K562 (cell line): Measurements from ENCODE around the gene MERTK. TPM values are rescaled to one million over a fixed set of nuclear protein-coding genes. Genes with fewer than 3 reads are reported as not detected.

ENCODE experiments used
- CHD1 ChIP-seq: fragments of 200-600 bp; sonication (generic); IDR thresholded peaks from one replicate; pipeline ENCODE4 v1.6.1; 2012; ENCODE audit warnings: mild to moderate bottlenecking, moderate library complexity, low read length, inconsistent platforms
- CHD4 ChIP-seq: fragments of 200-600 bp; sonication (generic); IDR thresholded peaks from 3 replicates; pipeline ENCODE4 v1.6.1; 2012; ENCODE audit warnings: low read depth, mild to moderate bottlenecking, mixed read lengths, low read length, inconsistent platforms; ENCODE audit not compliant: insufficient read depth, insufficient replicate concordance, poor library complexity, severe bottlenecking
- DIDO1 ChIP-seq: fragments of 450-650 bp; IDR thresholded peaks from 2 replicates; pipeline ENCODE4 v1.6.1; 2016; ENCODE audit warnings: low read depth, missing biosample characterization, missing genetic modification characterization
- ETV6 ChIP-seq, 3 experiments: fragments of 150-350 bp in 1 of 3; sonication (generic) in 1 of 3; formaldehyde crosslinking in 1 of 3; IDR thresholded peaks; 2 replicates each; pipeline versions ENCODE4 v1.6.1 to v1.8.0; 2014 to 2022; ENCODE audit warnings: borderline replicate concordance in 2 of 3, low read depth in 2 of 3, antibody characterized with exemption in 1 of 3, low read length in 1 of 3, mild to moderate bottlenecking in 1 of 3, missing genetic modification reagents in 1 of 3
- FOSL1 ChIP-seq: fragments of 200-800 bp; sonication (Bioruptor generic); conservative IDR thresholded peaks from 2 replicates; pipeline ENCODE4 v1.6.1; 2016; ENCODE audit warnings: missing genetic modification characterization, missing compliant biosample characterization
- GTF2E2 ChIP-seq: fragments of 200-800 bp; sonication (Bioruptor generic); IDR thresholded peaks from 2 replicates; pipeline ENCODE4 v1.6.1; 2016; ENCODE audit warnings: missing genetic modification characterization, missing compliant biosample characterization
- HNRNPL ChIP-seq: fragments of 200-400 bp; formaldehyde crosslinking; IDR thresholded peaks from 2 replicates; pipeline ENCODE4 v1.6.1; 2017; ENCODE audit warnings: low read depth, mild to moderate bottlenecking, low read length
- KLF13 ChIP-seq: fragments of 450-650 bp; IDR thresholded peaks from 2 replicates; pipeline ENCODE4 v1.6.1; 2016; ENCODE audit warnings: missing genetic modification characterization, low read depth, mild to moderate bottlenecking, missing compliant biosample characterization, moderate library complexity, borderline replicate concordance
- KLF6 ChIP-seq: fragments of 250-450 bp; sonication (Bioruptor Pico); IDR thresholded peaks from 2 replicates; pipeline ENCODE4 v1.4.0; 2020; ENCODE audit warnings: mild to moderate bottlenecking, moderate library complexity, borderline replicate concordance
- LEF1 ChIP-seq: fragments of 450-650 bp; IDR thresholded peaks from 2 replicates; pipeline ENCODE4 v1.6.1; 2016; ENCODE audit warnings: mild to moderate bottlenecking
- NRF1 ChIP-seq, 2 experiments: fragments of 450-650 bp; IDR thresholded peaks in 1 of 2; conservative IDR thresholded peaks in 1 of 2; 2 replicates each; pipeline ENCODE4 v1.6.1; 2014; ENCODE audit warnings: mild to moderate bottlenecking in 2 of 2
- PRDM10 ChIP-seq: fragments of 450-650 bp; IDR thresholded peaks from 2 replicates; pipeline ENCODE4 v1.6.1; 2018; ENCODE audit not compliant: partially characterized antibody
- SRSF7 ChIP-seq: fragments of 200-400 bp; formaldehyde crosslinking; optimal IDR thresholded peaks from 2 replicates; pipeline ENCODE3; 2017; ENCODE audit warnings: mild to moderate bottlenecking, low read depth, low read length
- TAF1 ChIP-seq: IDR thresholded peaks from 2 replicates; pipeline ENCODE4 v1.6.1; 2011; ENCODE audit warnings: mild to moderate bottlenecking, low read length, moderate library complexity; ENCODE audit not compliant: insufficient read depth, control insufficient read depth, severe bottlenecking; ENCODE audit errors: extremely low read depth
- TAF15 ChIP-seq: fragments of 200-400 bp; formaldehyde crosslinking; IDR thresholded peaks from 2 replicates; pipeline ENCODE4 v1.6.1; 2017; ENCODE audit warnings: mild to moderate bottlenecking, low read depth, low read length, moderate library complexity
- UBTF ChIP-seq, 2 experiments: IDR thresholded peaks; 2 replicates each; pipeline ENCODE4 v1.6.1; 2012; ENCODE audit warnings: improper control_type of control experiment in 2 of 2, low read depth in 2 of 2, low read length in 2 of 2, borderline replicate concordance in 1 of 2
- ZNF507 ChIP-seq: conservative IDR thresholded peaks from 2 replicates; pipeline ENCODE4 v1.6.1; 2017; ENCODE audit warnings: missing genetic modification characterization, missing compliant biosample characterization
- polyA plus RNA-seq, 8 experiments: library from polyadenylated mRNA; depleted of rRNA in 4 of 8; stranded (reverse) in 5 of 8; unstranded in 3 of 8; fragments of >200 nt; fragmentation: Nextera tagmentation in 2 of 8; fragmentation: Illumina TruSeq in 1 of 8; extraction: Ambion mirVana in 2 of 8; extraction: Trizol in 1 of 8; gene quantifications; 2 replicates each; pipeline versions ENCODE4 v1.2.1 to v1.2.3, GENCODE V29; 2011 to 2014; ENCODE audit warnings: inconsistent platforms in 1 of 8, missing spikeins in 1 of 8
- total RNA-seq, 7 experiments: library from RNA; depleted of rRNA in 6 of 7; stranded (reverse); fragments of >200 nt in 6 of 7; fragmentation: Illumina TruSeq in 2 of 7; extraction: Trizol in 2 of 7; gene quantifications; 2 replicates each; pipeline versions ENCODE4 v1.2.1 to v1.2.3, GENCODE V29; 2011 to 2021; ENCODE audit warnings: low replicate concordance in 1 of 7
- TF ChIP-seq, protein P1 (sequence below): IDR thresholded peaks from 2 replicates; pipeline ENCODE4 v1.6.1; 2011; ENCODE audit not compliant: insufficient read length; ENCODE audit errors: extremely low read depth

Gene MERTK
- total and polyA plus RNA-seq, 9 of the 15 experiments (the other 6 are each of a cell fraction or from before 2014, with no cell fraction given): 0.23 to 1.6 (median 0.74) TPM

DNA sequence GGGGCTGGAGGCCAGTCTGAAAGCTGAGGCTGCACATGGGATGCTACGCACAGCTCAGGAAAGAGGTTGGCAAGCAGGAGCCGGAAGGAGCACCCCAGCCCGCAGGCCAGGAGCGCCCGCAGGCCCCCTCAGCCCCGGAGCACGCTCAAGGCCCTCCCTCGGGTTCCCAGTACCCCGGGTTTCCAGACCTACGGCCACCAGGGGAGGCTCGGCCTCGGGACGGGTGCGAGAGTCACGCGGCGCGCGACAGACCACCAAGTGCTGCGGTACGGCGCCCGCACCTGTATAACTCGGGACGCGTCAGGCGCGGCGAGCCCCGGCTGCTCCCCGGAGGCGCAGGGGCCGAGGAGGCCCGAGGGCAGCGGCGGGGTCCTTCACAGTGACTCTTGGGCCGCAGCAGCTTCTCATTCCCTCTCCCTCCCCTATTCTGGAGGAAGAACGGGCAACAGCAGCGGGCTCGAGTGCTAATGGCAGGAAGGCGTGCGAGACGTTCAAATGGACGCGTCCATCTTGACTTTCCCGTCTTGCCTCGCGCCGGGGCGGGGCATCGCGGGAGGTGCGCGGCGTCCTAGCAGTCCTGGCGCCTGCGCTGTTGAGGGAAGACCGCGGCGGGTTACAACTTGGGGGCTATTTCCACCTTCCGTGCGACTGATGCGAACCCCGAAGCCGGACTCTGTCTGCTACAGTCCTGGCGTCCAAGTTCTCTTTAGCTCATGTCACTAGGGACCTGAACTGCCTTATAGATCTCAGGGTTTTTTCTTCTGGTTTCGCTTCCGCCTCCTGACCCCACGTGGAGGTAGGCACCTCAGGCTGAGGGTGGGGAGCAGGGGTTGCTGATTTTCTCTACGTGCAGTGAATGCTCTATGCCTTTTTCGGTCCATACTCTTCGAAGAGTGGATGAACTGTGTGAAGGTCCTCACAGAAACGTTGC, 14.5 kb upstream of the MERTK start, which contains the start of gene ANAPC1 (continued):
- TF ChIP-seq ETV6 (IDR thresholded peaks at IDR 0.05; ENCODE audit: borderline replicate concordance in 1 of 2, low read depth in 2 of 2, low read length in 1 of 2) (no peak), ETV6 (CRISPR knock-in tag; IDR thresholded peaks at IDR 0.05; ENCODE audit: borderline replicate concordance) (no peak), CHD4 (no peak), TAF1 (peak; percentile 97), UBTF (IDR thresholded peaks at IDR 0.05; ENCODE audit: borderline replicate concordance in 1 of 2, low read depth in 2 of 2, low read length in 2 of 2) (0 out of 4 replicates have a peak, but pooled peaks of 1 of the 2 experiments have one; percentile 1), PRDM10 (peak; percentile 85), CHD1 (no peak), ZNF507 (tag) (no peak), NRF1 (conservative IDR thresholded peaks at IDR 0.05 in 1 of 2, IDR thresholded peaks at IDR 0.05 in 1 of 2) (peak; percentile 94 to 95), HNRNPL (no peak), GTF2E2 (peak; percentile 63; the same call in 1 of the 2 replicates), KLF13 (tag) (no peak), TAF15 (no peak), FOSL1 (tag) (0 out of 2 replicates have a peak, but pooled peaks have one; percentile 38), LEF1 (0 out of 2 replicates have a peak, but pooled peaks have one; percentile 18), DIDO1 (peak; percentile 63), KLF6 (CRISPR knock-in tag) (no peak), SRSF7 (no peak)
- TF ChIP-seq, protein P1, sequence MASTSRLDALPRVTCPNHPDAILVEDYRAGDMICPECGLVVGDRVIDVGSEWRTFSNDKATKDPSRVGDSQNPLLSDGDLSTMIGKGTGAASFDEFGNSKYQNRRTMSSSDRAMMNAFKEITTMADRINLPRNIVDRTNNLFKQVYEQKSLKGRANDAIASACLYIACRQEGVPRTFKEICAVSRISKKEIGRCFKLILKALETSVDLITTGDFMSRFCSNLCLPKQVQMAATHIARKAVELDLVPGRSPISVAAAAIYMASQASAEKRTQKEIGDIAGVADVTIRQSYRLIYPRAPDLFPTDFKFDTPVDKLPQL: peak; percentile 27
